T-cell (primary cell): ENCODE results near the gene NFILZ. TPM values are rescaled to one million over a fixed set of nuclear protein-coding genes. Genes with fewer than 3 reads are reported as not detected.

Experiments
- total RNA-seq, 35 experiments: library from RNA in 6 of 35; stranded (reverse) in 6 of 35; fragments of 120-200 nt in 1 of 35; gene quantifications; one replicate each; pipeline versions ENCODE4 v1.2.1 to v1.2.4 and lab custom pipeline; 2013 to 2026

Gene NFILZ
- total RNA-seq, 5 donors from 2014 or later (not counting 1 experiment from before 2014, with no cell fraction given) = not detected

Other genes starting within 250 kb of the NFILZ start
- 100 to 1,000 TPM in 3 of 5 donors, 10 to 100 TPM in 2; 87.5 to 125 (median 116) TPM for gene RAB11B, start 240.3 kb upstream of the NFILZ start, total RNA-seq
- 10 to 100 TPM; 20.6 to 40.7 (median 35.6) TPM for gene MARCHF2, start 217.3 kb upstream of the NFILZ start, total RNA-seq
- gene HNRNPM, start 185.7 kb upstream of the NFILZ start, total RNA-seq = 100 to 1,000 TPM; 200 to 272 (median 213) TPM
- gene PRAM1, start 128.0 kb upstream of the NFILZ start, total RNA-seq = 1 to 10 TPM; 2.2 to 5.1 (median 3.8) TPM
- gene ZNF414, start 116.5 kb upstream of the NFILZ start, total RNA-seq = 10 to 100 TPM; 34.4 to 78.6 (median 67.2) TPM
- gene MYO1F, start 53.2 kb upstream of the NFILZ start, total RNA-seq = 100 to 1,000 TPM; 109 to 363 (median 277) TPM
- 100 to 1,000 TPM in 1 of 5 donors, 10 to 100 TPM in 4; 57.2 to 103 (median 80.1) TPM for gene ADAMTS10, start 19.9 kb upstream of the NFILZ start, total RNA-seq
- gene ACTL9, start 68.2 kb downstream of the NFILZ start, total RNA-seq = not detected
- gene OR2Z1, start 91.0 kb downstream of the NFILZ start, total RNA-seq = not detected
- 10 to 100 TPM; 23.7 to 42.2 (median 40.2) TPM for gene ZNF558, start 201.7 kb downstream of the NFILZ start, total RNA-seq
- gene MBD3L1, start 201.7 kb downstream of the NFILZ start, total RNA-seq = not detected